ENCODE data around the gene ATXN10. TPM values are rescaled to one million over a fixed set of nuclear protein-coding genes. Genes with fewer than 3 reads are reported as not detected.

Gene ATXN10
- total and polyA plus RNA-seq, 10 of the 15 experiments (the other 5 are each of a cell fraction or from before 2014, with no cell fraction given) = 29.2 to 249 (median 146) TPM

DNA sequence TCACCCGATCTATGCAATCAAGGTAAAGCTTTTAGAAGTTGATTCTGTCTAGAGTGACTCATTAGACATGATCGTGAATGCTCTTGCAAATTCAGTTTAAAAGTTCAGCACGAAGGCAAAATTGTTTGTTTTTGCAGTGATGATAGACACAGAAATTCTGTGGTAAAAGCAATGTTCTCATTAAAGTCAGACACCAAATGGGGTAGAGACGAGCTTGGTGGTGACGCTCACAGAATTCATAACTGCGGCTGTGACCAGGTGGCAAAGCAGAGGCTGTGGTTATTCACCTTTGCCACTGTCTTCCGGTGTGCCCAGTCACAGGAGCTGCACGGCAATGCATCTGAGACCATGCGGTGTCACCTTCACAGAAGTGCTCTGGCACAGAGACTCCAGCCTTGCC is 221.9 kb downstream of the ATXN10 start:
- Histone ChIP-seq H2AFZ (ENCODE audit: control insufficient read depth, low read depth, low read length) (no peak overlapping the region), H3K79me2 (ENCODE audit: control insufficient read depth, insufficient read depth, low read length) (no peaks in the 10 kb centered on the region), H3K4me3 (no peak overlapping the region), H3K36me3 (ENCODE audit: control insufficient read depth in 2 of 2, insufficient read depth in 2 of 2, low read length in 1 of 2) (no peaks in the 10 kb centered on the region), H3K27me3 (replicated peaks in 1 of 2; ENCODE audit: control insufficient read depth in 2 of 2, insufficient read depth in 2 of 2, low read length in 1 of 2) (no peaks in the 10 kb centered on the region; a peak in 1 of 4 replicates), H3K9ac (ENCODE audit: control insufficient read depth, insufficient read depth, low read length) (no peak overlapping the region), H3K27ac (ENCODE audit: control insufficient read depth, insufficient read depth) (no peak overlapping the region), H4K20me1 (ENCODE audit: control insufficient read depth, insufficient read depth) (no peaks in the 10 kb centered on the region), H3K4me1 (ENCODE audit: control insufficient read depth, insufficient read depth, low read length) (no peaks in the 10 kb centered on the region), H3K4me2 (ENCODE audit: control insufficient read depth, insufficient read depth) (no peak overlapping the region), H3K9me3 (replicated peaks; ENCODE audit: control insufficient read depth, insufficient read depth, low read length) (no peaks in the 10 kb centered on the region)
- POLR2A ChIA-PET = no interaction called here
- TF ChIP-seq CHD2 (IDR thresholded peaks at IDR 0.05; ENCODE audit: borderline replicate concordance, low read depth, low read length) = no peak
- TF ChIP-seq CHD1 (IDR thresholded peaks at IDR 0.05; ENCODE audit: low read depth, low read length) = no peak
- no peak for TF ChIP-seq POLR2AphosphoS2 (IDR thresholded peaks at IDR 0.05; ENCODE audit: low read depth, low read length)
- no peak for TF ChIP-seq TCF3 (IDR thresholded peaks at IDR 0.05; ENCODE audit: borderline replicate concordance, insufficient read depth, low read depth, low read length)
- TF ChIP-seq FOXK2 (IDR thresholded peaks at IDR 0.05) = no peak
- 42% methylated on average over 9 of the region's 9 CpGs for WGBS (ENCODE audit: insufficient coverage, insufficient replicate concordance, low lambda C conversion rate, missing lambda C conversion rate)
- intact Hi-C loops (cut with micrococcal nuclease; ENCODE audit: unreplicated experiment) = no loop called here
- no TSS peak for BruUV-seq (replicated peaks)
- no peak for FAIRE-seq
- SMC1A ChIA-PET (ENCODE audit: uncharacterized antibody, unreplicated experiment) = no interaction called here
- in situ Hi-C loops (cut with MboI) = no loop called here
- RAD21 ChIA-PET (ENCODE audit: unreplicated experiment) = no interaction called here
- CTCF ChIA-PET = interaction anchor here (0.6 kb wide), 1 partner anchor 260 kb away, joined by 4 read pairs; no protein-coding TSS in a partner anchor
- DNase-seq (ENCODE audit: low read depth, low spot score) = no peak
- no peak for ATAC-seq

Small RNA genes lying within 50 kb of the gene (microRNA-seq; reads per million reads assigned to microRNA genes)
- 0.75 reads per million for gene MIR4762

Small RNA genes lying within 50 kb of the gene (small RNA-seq; reads per million reads assigned to genes)
- gene MIR4762 = 0.86 reads per million, percentile 26 among the genes with 10 or more reads in this experiment
- not detected for gene RNU6-1161P

Other genes with a start within 250 kb of the ATXN10 start
- gene FBLN1, start 169.0 kb upstream of the ATXN10 start, total RNA-seq (2014; rRNA removed) = not detected in 2 replicates
- not detected in 2 replicates for gene FBLN1, start 169.0 kb upstream of the ATXN10 start, total RNA-seq (2014; rRNA removed; fragmentation: Illumina TruSeq; extraction: Trizol)
- 0.51 and 0.90 TPM in 2 replicates for gene FBLN1, start 169.0 kb upstream of the ATXN10 start, total RNA-seq (2021)
- not detected in 2 replicates for gene FBLN1, start 169.0 kb upstream of the ATXN10 start, polyA plus RNA-seq (2011; rRNA removed)
- gene FBLN1, start 169.0 kb upstream of the ATXN10 start, polyA plus RNA-seq (2014; fragmentation: Illumina TruSeq; extraction: Trizol) = not detected in 2 replicates
- gene FBLN1, start 169.0 kb upstream of the ATXN10 start, polyA plus RNA-seq (2014; fragmentation: Nextera tagmentation; extraction: Ambion mirVana) = not detected
- not detected in 2 replicates for gene FBLN1, start 169.0 kb upstream of the ATXN10 start, polyA plus RNA-seq (2014; rRNA removed)
- under 1 TPM in 1 of 2 experiments, not detected in 1; 0.20 TPM for gene FBLN1, start 169.0 kb upstream of the ATXN10 start, polyA plus RNA-seq (2016; fragmentation: Nextera tagmentation; extraction: Ambion mirVana)

All from GM12878 (cell line).